ENCODE results near the gene TMEM151B. TPM values are rescaled to one million over a fixed set of nuclear protein-coding genes. Genes with fewer than 3 reads are reported as not detected.
A peak's percentile ranks its signal among the peaks of the same experiment; 100 is the strongest.
"Not testable (repeated sequence)": the region's sequence is repeated elsewhere in the genome, so short reads cannot be mapped to it uniquely, and the experiment has no call there.

Gene TMEM151B
- total RNA-seq, 1 donor from 2014 or later = not detected

DNA sequence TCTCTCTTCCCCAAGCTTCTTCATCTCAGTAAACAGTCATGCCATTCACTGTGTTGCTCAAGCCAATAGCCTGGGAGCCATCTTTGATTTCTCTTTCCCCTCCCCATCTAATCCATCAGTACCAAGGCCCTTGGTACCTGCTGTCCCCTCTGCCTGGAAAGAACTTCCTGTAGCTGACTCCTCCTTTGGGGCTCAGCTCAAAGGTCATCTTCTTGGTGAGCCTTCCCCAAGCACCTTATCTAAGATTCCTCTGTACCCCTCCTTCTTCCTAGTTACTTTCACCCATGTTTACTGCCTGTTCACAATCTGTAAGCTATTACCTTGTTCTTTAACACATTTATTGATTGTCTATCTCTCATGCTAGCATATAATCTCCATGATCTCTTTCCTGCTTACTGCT lies 39.4 kb downstream of the TMEM151B start:
- DNase-seq (no peak), ATAC-seq (no peak)
- H3K36me3 ChIP-seq = peaks cover 67% of the 10 kb centered on the region
- peaks cover 11% of the 10 kb centered on the region for H3K4me1 ChIP-seq
- no peak overlapping the region for H3K4me3 ChIP-seq
- no peak overlapping the region for H3K27ac ChIP-seq
- TF ChIP-seq, protein P1, sequence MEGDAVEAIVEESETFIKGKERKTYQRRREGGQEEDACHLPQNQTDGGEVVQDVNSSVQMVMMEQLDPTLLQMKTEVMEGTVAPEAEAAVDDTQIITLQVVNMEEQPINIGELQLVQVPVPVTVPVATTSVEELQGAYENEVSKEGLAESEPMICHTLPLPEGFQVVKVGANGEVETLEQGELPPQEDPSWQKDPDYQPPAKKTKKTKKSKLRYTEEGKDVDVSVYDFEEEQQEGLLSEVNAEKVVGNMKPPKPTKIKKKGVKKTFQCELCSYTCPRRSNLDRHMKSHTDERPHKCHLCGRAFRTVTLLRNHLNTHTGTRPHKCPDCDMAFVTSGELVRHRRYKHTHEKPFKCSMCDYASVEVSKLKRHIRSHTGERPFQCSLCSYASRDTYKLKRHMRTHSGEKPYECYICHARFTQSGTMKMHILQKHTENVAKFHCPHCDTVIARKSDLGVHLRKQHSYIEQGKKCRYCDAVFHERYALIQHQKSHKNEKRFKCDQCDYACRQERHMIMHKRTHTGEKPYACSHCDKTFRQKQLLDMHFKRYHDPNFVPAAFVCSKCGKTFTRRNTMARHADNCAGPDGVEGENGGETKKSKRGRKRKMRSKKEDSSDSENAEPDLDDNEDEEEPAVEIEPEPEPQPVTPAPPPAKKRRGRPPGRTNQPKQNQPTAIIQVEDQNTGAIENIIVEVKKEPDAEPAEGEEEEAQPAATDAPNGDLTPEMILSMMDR (IDR thresholded peaks at IDR 0.05) = no peak
- intact Hi-C loops (cut with DNase I) = no loop called here
- H3K9me3 ChIP-seq = no peaks in the 10 kb centered on the region
- no peaks in the 10 kb centered on the region for H3K27me3 ChIP-seq (ENCODE audit: low read depth)

DNA sequence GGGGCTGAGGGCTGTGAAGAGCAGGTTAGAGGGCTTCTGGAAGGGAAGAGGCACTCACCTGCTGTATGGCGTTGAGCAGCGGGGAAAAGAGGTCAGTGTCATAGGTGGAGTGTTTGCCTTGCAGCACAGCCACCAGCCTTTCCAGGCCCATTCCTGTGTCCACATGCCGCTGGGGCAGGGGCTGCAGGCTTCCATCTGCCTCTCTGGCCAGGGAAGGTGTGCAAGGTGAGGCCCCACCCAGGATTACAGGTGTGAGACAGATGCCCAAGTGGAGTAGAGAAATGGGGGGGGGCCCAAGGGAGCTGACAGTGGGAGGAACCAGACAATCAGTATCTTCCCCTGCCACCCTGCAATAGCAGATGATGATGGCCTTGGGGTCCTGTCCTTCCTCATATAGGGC lies 40.0 kb downstream of the TMEM151B start:
- intact Hi-C loops (cut with DNase I) = no loop called here
- Histone ChIP-seq H3K27me3 (ENCODE audit: low read depth) (no peaks in the 10 kb centered on the region), H3K4me3 (no peak overlapping the region), H3K27ac (no peak overlapping the region), H3K9me3 (no peaks in the 10 kb centered on the region), H3K36me3 (peaks cover 61% of the 10 kb centered on the region), H3K4me1 (peaks cover 11% of the 10 kb centered on the region)
- no peak for DNase-seq
- TF ChIP-seq, protein P1 (IDR thresholded peaks at IDR 0.05) = no peak
- ATAC-seq = no peak

DNA sequence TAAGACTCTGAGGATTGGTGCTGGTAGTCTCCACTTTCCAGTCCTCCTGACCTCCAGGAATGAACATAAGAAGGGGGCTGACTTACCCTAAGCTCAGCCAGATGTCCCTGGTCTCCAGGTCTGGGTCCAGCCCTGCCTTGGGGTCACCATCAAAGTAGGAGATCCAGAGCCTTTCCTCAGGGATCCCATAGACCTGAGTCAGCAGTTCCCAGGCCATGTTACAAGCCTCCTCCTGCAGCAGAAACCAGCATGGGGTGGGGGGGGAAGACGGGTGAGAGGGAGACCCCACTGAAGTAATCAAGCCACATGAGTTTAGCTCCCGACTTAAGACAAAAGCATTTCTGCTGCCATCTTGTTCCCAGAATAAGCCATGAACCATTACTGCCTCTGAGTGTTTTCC lies 41.1 kb downstream of the TMEM151B start:
- Histone ChIP-seq H3K27ac (no peak overlapping the region), H3K4me1 (peaks cover 11% of the 10 kb centered on the region), H3K27me3 (ENCODE audit: low read depth) (no peaks in the 10 kb centered on the region), H3K36me3 (peaks cover 50% of the 10 kb centered on the region), H3K4me3 (no peak overlapping the region), H3K9me3 (no peaks in the 10 kb centered on the region)
- no peak for ATAC-seq
- DNase-seq = no peak
- TF ChIP-seq, protein P1 (IDR thresholded peaks at IDR 0.05) = no peak
- intact Hi-C loops (cut with DNase I) = no loop called here

DNA sequence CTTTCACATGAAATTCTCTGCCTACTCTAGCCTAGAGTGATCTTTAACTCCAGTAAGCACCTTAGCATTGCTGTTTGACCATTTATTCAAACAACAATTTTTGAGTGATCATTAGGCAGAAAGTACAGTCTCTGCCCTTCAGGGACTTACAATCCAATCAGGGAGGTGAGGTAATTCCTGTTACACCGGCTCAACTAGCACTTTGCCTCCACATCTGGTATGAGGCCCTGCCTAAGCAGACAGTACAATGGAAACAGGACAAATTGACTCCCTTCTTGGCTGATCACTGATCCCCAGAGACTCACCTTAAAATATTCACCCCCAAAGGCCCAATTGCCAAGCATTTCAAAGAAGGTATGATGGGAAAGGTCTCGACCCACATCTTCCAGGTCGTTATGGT lies 41.5 kb downstream of the TMEM151B start:
- peaks cover 11% of the 10 kb centered on the region for H3K4me1 ChIP-seq
- ATAC-seq = no peak
- H3K27ac ChIP-seq = no peak overlapping the region
- TF ChIP-seq, protein P1 (IDR thresholded peaks at IDR 0.05) = no peak
- H3K27me3 ChIP-seq (ENCODE audit: low read depth) = no peaks in the 10 kb centered on the region
- peaks cover 46% of the 10 kb centered on the region for H3K36me3 ChIP-seq
- H3K4me3 ChIP-seq = no peak overlapping the region
- intact Hi-C loops (cut with DNase I) = no loop called here
- no peak for DNase-seq
- H3K9me3 ChIP-seq = no peaks in the 10 kb centered on the region

DNA sequence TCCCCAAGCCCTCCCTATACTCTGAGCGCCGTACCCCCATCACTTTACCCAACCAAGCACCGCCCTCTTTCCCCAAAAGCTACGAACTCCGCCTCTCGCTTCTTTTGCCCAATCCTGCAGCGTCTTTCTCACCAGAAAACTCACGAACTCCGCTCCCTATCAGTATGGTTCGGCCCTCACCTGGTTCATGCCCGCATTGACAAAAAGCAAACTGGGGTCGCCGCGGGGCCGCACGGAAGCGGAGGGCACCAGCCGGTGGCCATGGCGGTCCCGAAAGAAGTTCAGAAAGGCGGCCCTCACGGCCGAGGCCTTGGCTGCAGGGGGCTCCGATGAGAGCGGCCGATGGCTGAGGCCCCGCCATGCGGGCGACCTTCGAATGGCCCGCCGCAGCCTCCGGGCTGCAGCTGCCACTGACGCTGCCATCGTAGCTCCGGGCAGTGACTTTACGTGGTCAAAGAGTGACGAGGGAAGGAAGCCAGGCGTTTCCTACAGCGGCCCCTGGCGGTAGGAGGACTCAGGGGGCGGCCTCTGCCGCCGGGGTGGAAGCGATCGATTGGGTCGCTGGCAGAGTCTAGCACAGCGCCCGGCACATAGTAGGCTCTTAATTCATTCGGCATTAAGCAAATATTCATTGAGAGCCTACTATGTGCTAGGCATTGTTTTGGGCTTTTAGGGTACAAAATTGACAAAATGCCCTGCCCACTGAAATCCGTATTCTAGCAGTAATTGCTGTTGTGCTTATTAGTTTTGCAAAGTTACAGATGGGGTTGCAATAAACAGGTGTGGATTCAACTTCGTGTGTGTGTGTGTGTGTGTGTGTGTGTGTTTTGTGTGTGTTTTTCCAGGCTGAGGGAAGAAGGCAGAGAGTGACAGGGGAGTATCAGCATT lies 42.9 kb downstream of the TMEM151B start, which contains the start of gene AARS2:
Gene AARS2 (minus strand): TSS at position 447 of the 888 bp plus-strand sequence. CDS start 24 bp downstream, at position 423.
- H3K9me3 ChIP-seq = no peaks in the 10 kb centered on the region
- intact Hi-C loops (cut with DNase I) = no loop called here
- H3K4me3 ChIP-seq = peak within 1 kb of the TSS; percentile 88
- DNase-seq = peak; percentile 90
- peaks cover 33% of the 10 kb centered on the region for H3K36me3 ChIP-seq
- TF ChIP-seq, protein P1 (IDR thresholded peaks at IDR 0.05) = peak; percentile 99
- ATAC-seq = peak; percentile 97
- peaks cover 11% of the 10 kb centered on the region for H3K4me1 ChIP-seq
- H3K27ac ChIP-seq = peak within 1 kb of the TSS; percentile 79
- no peaks in the 10 kb centered on the region for H3K27me3 ChIP-seq (ENCODE audit: low read depth)

DNA sequence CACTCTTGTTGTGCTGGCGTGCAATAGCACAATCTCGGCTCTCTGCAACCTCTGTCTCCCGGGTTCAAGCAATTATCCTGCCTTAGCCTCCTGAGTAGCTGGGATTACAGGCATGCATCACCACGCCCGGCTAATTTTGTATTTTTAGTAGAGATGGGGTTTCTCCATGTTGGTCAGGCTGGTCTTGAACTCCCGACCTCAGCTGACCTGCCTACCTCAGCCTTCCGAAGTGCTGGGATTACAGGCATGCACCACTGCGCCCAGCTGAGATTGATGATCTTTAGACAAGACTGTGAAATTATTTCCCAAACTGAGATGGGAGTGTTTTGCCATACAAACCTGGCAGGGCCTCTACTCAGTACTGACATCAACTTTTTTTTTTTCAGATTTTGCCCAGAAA lies 44.4 kb downstream of the TMEM151B start:
- intact Hi-C loops (cut with DNase I); H3K27me3 ChIP-seq (ENCODE audit: low read depth); H3K4me3 ChIP-seq; ATAC-seq; H3K9me3 ChIP-seq; DNase-seq; H3K27ac ChIP-seq: not testable (repeated sequence)
- peaks cover 18% of the 10 kb centered on the region for H3K36me3 ChIP-seq
- H3K4me1 ChIP-seq = peaks cover 11% of the 10 kb centered on the region

Measured in lower lobe of right lung (tissue), 2 donors.